Right renal cortex interstitium (tissue), 3 donors: ENCODE data around the gene OR51B2. TPM values are rescaled to one million over a fixed set of nuclear protein-coding genes. Genes with fewer than 3 reads are reported as not detected.
"Not testable (repeated sequence)": the region's sequence is repeated elsewhere in the genome, so short reads cannot be mapped to it uniquely, and the experiment has no call there.

ENCODE experiments used
- DNase-seq, 3 donors: peaks; one replicate each; pipeline ENCODE4 v3.0.0-alpha.2; 2013; ENCODE audit warnings: low read depth in 3 of 3, low spot score in 2 of 3
- polyA plus RNA-seq, 3 donors: library from polyadenylated mRNA; unstranded; fragments of 120-200 nt; gene quantifications; one replicate each; pipeline ENCODE4 v1.2.1, GENCODE V29; 2013; ENCODE audit not compliant: insufficient read length in 3 of 3

The OR51B2 gene
- polyA plus RNA-seq, 3 donors = not detected

GRCh38 chr11:5313326-5314023 lies 10.6 kb downstream of the OR51B2 start:
- not testable (repeated sequence) for DNase-seq

- no peak for DNase-seq
Observed at GRCh38 chr11:5310423-5310822, 13.7 kb downstream of the OR51B2 start.

- no peak for DNase-seq
Observed at GRCh38 chr11:5307256-5308019, 16.7 kb downstream of the OR51B2 start.

GRCh38 chr11:5304046-5304445 lies 20.1 kb downstream of the OR51B2 start:
- no peak for DNase-seq

GRCh38 chr11:5303626-5304025 lies 20.5 kb downstream of the OR51B2 start:
- no peak for DNase-seq

- no peak for DNase-seq
Observed at GRCh38 chr11:5301846-5302245, 22.3 kb downstream of the OR51B2 start, which contains the start of gene OR51B4. Gene OR51B4 (minus strand): TSS chr11:5301946. CDS start chr11:5301946, 0 bp downstream.

DNA sequence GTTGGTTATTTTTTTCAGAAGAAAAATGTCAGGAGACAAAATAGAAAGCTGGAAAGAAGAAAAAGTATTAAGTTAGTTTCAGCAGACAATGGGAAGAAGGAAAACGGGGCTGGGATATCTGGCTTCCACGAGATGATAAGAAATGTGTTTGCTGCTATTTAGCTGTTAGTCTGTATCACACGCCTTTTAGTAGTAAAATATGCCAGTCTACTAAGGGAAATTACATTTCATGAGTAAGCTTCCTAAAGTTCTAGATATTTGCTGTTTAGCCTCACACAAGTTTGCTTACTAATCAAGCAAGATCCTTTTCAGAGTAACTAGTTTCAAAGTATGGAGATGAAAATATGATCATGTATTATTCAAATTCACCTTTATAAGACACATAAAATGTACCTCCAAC lies 23.8 kb downstream of the OR51B2 start:
- no peak for DNase-seq

GRCh38 chr11:5298451-5298850 lies 25.6 kb downstream of the OR51B2 start:
- no peak for DNase-seq

- DNase-seq = no peak
Observed at GRCh38 chr11:5297721-5298323, 26.3 kb downstream of the OR51B2 start.

GRCh38 chr11:5294342-5294995 lies 29.6 kb downstream of the OR51B2 start:
- DNase-seq = not testable (repeated sequence)

DNA sequence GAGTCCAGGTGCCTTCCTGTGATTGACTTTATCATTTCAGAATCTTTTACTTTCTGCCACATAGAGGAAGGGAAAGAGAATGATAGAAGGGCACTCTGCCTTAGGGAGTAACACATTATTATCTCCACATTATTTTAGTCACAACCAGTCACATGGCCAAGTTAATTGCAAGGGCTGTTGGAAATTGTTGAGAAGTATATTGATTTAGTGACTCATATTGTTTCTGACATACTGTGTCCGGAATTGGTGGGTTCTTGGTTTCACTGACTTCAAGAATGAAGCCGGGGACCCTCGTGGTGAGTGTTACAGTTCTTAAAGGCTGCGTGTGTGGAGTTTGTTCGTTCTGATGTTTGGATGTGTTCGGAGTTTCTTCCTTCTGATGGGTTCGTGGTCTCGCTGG lies 31.1 kb downstream of the OR51B2 start:
- DNase-seq = no peak

DNA sequence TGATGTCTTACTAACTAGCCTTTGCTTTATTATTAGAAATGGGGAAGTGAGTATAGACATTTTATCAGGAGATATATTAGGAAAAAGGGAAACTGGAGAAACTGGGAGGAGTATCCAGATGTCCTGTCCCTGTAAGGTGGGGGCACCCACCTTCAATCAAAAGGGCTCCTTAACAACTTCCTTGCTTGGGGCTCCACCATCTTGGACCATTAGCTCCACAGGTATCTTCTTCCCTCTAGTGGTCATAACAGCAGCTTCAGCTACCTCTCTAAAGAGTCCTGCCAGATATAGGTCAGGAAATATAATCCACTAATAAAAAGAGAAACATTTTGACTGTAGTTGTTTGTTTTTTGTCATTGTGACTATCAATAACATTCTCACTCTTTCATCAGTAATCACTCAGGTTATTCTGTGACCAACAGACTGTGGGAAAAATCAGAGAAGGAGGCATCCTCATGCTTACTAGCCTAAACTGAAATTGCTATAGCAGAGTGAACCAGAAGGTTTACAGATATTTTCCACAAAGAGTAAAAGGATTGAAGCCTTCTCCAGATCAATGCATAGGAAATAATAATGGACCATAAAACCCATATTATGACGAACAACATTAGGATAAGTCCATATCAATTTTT lies 32.8 kb downstream of the OR51B2 start:
- no peak for DNase-seq

- DNase-seq = no peak
Observed at GRCh38 chr11:5290106-5290505, 34.0 kb downstream of the OR51B2 start.

- no peak for DNase-seq
Observed at GRCh38 chr11:5289696-5290095, 34.4 kb downstream of the OR51B2 start.

GRCh38 chr11:5288906-5289550 lies 35.1 kb downstream of the OR51B2 start:
- DNase-seq = no peak

- no peak for DNase-seq
Observed at GRCh38 chr11:5288108-5288905, 35.8 kb downstream of the OR51B2 start.

- DNase-seq = no peak
Observed at GRCh38 chr11:5286901-5287300, 37.2 kb downstream of the OR51B2 start.

DNA sequence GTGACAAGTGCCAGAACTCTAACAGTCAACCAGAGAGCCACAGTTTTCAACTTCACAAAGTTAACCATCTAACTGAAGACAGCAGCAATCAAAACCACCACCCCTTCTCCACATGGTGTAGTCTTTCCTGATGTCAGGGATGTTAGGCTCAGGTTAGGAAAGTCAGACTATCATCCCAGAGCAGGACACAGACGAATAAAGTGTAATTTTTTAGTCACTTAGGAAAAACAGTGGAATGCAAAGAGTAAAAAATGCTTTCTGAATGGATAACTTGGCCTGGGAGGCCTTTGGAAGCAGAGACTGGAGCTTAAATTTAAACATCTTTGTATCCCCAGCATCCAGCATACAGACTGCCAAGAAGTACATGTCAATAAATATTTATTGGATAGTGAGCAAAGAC lies 37.7 kb downstream of the OR51B2 start:
- DNase-seq = no peak

- no peak for DNase-seq
Observed at GRCh38 chr11:5285703-5286340, 38.3 kb downstream of the OR51B2 start.
